HEK293 (cell line): ENCODE measurements around the gene RPL10.

Experiments used
- CTCF ChIA-PET: fragments of 350-600 bp; formaldehyde crosslinking; extraction: SDS; loops from one replicate; lab custom pipeline; 2021; ENCODE audit warnings: antibody characterized with exemption; lab: Yijun Ruan, JAX
- POLR2A ChIA-PET: fragments of 300-600 bp; formaldehyde crosslinking; extraction: SDS; loops from one replicate; lab custom pipeline; 2020; ENCODE audit warnings: antibody characterized with exemption, inconsistent platforms; lab: Yijun Ruan, JAX
- H3K27ac ChIP-seq: fragments of 200-500 bp; sonication (Bioruptor generic); 2 replicates; pipeline ENCODE4 v1.5.1; 2014; ENCODE audit warnings: low read depth, low read length, control low read depth, inconsistent platforms; ENCODE audit errors: extremely low read depth
- H3K36me3 ChIP-seq, 2 experiments: fragments of 200-500 bp in 1 of 2; sonication (Bioruptor generic) in 1 of 2; 1 replicate in 1 of 2; 2 replicates in 1 of 2; pipeline ENCODE4 v1.5.1; 2014 to 2017; ENCODE audit warnings: inconsistent platforms in 2 of 2, low read length in 2 of 2; ENCODE audit not compliant: control insufficient read depth in 2 of 2, insufficient read depth in 1 of 2
- H3K4me1 ChIP-seq: fragments of 200-500 bp; sonication (Bioruptor generic); 2 replicates; pipeline ENCODE4 v1.5.1; 2014; ENCODE audit warnings: mild to moderate bottlenecking, low read length, inconsistent platforms; ENCODE audit not compliant: control insufficient read depth, insufficient read depth
- H3K4me3 ChIP-seq: 2 replicates; pipeline ENCODE4 v1.5.1; 2011; ENCODE audit warnings: low read depth, mild to moderate bottlenecking, control low read depth, low read length, moderate library complexity
- H3K9me3 ChIP-seq: fragments of 200-500 bp; sonication (Bioruptor generic); 2 replicates; pipeline ENCODE4 v1.5.1; 2014; ENCODE audit warnings: low read depth, low read length, inconsistent platforms; ENCODE audit not compliant: control insufficient read depth, insufficient read depth
- BCL11B ChIP-seq: fragments of 450-650 bp; formaldehyde crosslinking; IDR thresholded peaks from 2 replicates; pipeline ENCODE4 v1.5.1; 2016; ENCODE audit warnings: low read depth, missing biosample characterization, missing genetic modification characterization
- SP3 ChIP-seq: fragments of 450-650 bp; formaldehyde crosslinking; IDR thresholded peaks from 2 replicates; pipeline ENCODE4 v1.5.1; 2016; ENCODE audit warnings: missing biosample characterization, missing genetic modification characterization
- ZBTB17 ChIP-seq: fragments of 450-650 bp; formaldehyde crosslinking; IDR thresholded peaks from 2 replicates; pipeline ENCODE4 v1.5.1; 2016; ENCODE audit warnings: missing biosample characterization, missing genetic modification characterization
- ZNF560 ChIP-seq: fragments of 450-650 bp; formaldehyde crosslinking; IDR thresholded peaks from 2 replicates; pipeline ENCODE4 v1.5.1; 2017; ENCODE audit warnings: missing biosample characterization, missing genetic modification characterization, borderline replicate concordance
- ZNF596 ChIP-seq: fragments of 450-650 bp; IDR thresholded peaks from 2 replicates; pipeline ENCODE4 v1.5.0; 2018; ENCODE audit warnings: missing biosample characterization, mild to moderate bottlenecking, missing genetic modification characterization, moderate library complexity
- ZNF600 ChIP-seq: fragments of 450-650 bp; formaldehyde crosslinking; IDR thresholded peaks from 2 replicates; pipeline ENCODE4 v1.5.1; 2016; ENCODE audit warnings: missing biosample characterization, missing genetic modification characterization
- ZNF677 ChIP-seq: fragments of 450-650 bp; IDR thresholded peaks from 2 replicates; pipeline ENCODE4 v1.5.0; 2018; ENCODE audit warnings: missing biosample characterization, mild to moderate bottlenecking, missing genetic modification characterization, moderate library complexity
- ZNF747 ChIP-seq: fragments of 450-650 bp; formaldehyde crosslinking; IDR thresholded peaks from 2 replicates; pipeline ENCODE4 v1.5.1; 2016; ENCODE audit warnings: missing biosample characterization, missing genetic modification characterization
- TF ChIP-seq, protein P1 (sequence below): fragments of 450-650 bp; formaldehyde crosslinking; IDR thresholded peaks from 2 replicates; pipeline ENCODE4 v1.5.1; 2017; ENCODE audit warnings: missing biosample characterization, missing genetic modification characterization
- TF ChIP-seq, protein P2 (sequence below): fragments of 450-650 bp; formaldehyde crosslinking; IDR thresholded peaks from 2 replicates; pipeline ENCODE4 v1.5.1; 2016; ENCODE audit warnings: missing biosample characterization, missing genetic modification characterization
- TF ChIP-seq, protein P3 (sequence below): fragments of 450-650 bp; formaldehyde crosslinking; IDR thresholded peaks from 2 replicates; pipeline ENCODE4 v1.5.1; 2016; ENCODE audit warnings: missing biosample characterization, missing genetic modification characterization
- TF ChIP-seq, protein P4 (sequence below): fragments of 450-650 bp; formaldehyde crosslinking; conservative IDR thresholded peaks from 2 replicates; pipeline ENCODE4 v1.5.1; 2016; ENCODE audit warnings: low read depth, missing biosample characterization, missing genetic modification characterization

Gene RPL10

DNA sequence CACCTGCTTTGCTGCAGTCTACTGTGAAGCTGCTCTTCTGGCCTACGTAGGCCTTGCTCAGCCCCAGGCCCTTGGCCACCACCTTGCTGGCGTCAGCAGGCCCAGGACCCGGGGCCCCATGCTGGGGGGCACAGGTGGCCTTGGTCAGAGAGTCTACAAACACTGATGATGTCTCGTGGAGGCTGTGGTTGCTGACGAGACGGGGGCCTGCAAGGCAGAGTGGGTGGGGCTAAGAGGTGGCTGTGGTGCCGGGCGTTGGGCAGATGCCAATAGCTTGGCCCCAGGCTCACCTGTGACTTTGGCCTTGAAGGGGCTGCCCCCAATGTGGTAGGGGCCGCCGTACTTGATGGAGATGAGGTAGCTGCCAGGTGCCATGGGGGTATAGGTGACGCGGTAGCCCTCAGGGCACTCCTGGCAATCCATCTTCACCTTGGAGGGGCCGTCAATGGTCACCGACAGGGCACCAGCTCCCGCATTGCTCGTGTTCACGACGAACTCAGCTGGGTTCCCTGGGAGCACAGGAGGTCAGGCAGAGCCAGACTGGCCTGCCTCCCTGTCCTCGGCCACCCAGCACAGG is 48.7 kb upstream of the RPL10 start:
- peaks cover 0 to 64% of the 10 kb centered on the region in 2 experiments; a peak in 1 of 3 replicates for H3K36me3 ChIP-seq
- H3K9me3 ChIP-seq, result no peaks in the 10 kb centered on the region
- TF ChIP-seq, protein P1, sequence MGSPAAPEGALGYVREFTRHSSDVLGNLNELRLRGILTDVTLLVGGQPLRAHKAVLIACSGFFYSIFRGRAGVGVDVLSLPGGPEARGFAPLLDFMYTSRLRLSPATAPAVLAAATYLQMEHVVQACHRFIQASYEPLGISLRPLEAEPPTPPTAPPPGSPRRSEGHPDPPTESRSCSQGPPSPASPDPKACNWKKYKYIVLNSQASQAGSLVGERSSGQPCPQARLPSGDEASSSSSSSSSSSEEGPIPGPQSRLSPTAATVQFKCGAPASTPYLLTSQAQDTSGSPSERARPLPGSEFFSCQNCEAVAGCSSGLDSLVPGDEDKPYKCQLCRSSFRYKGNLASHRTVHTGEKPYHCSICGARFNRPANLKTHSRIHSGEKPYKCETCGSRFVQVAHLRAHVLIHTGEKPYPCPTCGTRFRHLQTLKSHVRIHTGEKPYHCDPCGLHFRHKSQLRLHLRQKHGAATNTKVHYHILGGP (tag by site-specific recombination), result no peak
- TF ChIP-seq, protein P2, sequence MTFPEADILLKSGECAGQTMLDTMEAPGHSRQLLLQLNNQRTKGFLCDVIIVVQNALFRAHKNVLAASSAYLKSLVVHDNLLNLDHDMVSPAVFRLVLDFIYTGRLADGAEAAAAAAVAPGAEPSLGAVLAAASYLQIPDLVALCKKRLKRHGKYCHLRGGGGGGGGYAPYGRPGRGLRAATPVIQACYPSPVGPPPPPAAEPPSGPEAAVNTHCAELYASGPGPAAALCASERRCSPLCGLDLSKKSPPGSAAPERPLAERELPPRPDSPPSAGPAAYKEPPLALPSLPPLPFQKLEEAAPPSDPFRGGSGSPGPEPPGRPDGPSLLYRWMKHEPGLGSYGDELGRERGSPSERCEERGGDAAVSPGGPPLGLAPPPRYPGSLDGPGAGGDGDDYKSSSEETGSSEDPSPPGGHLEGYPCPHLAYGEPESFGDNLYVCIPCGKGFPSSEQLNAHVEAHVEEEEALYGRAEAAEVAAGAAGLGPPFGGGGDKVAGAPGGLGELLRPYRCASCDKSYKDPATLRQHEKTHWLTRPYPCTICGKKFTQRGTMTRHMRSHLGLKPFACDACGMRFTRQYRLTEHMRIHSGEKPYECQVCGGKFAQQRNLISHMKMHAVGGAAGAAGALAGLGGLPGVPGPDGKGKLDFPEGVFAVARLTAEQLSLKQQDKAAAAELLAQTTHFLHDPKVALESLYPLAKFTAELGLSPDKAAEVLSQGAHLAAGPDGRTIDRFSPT (tag by site-specific recombination), result peak; percentile 54; the same call in 1 of the 2 replicates
- POLR2A ChIA-PET, result interaction anchor here (0.9 to 2.4 kb wide), 7 partner anchors 8 to 34 kb away, joined by 3 to 12 read pairs (median 6); no protein-coding TSS in a partner anchor
- H3K27ac ChIP-seq, result no peak overlapping the region
- H3K4me1 ChIP-seq, result no peaks in the 10 kb centered on the region
- CTCF ChIA-PET, result interaction anchor here (0.8 kb wide), 1 partner anchor 24 kb away, joined by 3 read pairs; no protein-coding TSS in a partner anchor
- H3K4me3 ChIP-seq, result no peak overlapping the region

DNA sequence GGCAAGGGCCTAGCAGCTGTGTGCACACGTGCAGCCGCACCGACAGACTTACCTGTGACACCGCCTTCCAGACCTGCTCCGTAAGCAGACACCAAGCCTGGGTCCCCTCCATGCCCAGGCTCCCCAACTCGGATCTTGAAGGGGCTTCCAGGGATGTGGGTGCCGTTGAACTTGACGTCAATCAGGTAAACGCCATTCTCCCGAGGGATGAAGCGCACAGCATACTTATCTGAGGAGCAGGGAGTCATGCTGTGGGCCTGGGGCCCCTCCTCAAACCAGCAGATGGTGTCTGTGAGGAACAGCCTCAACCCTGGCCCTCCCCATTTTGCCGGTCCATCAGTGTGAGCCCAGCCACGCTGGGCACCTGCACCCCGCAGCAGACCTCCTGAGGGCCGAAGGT is 48.2 kb upstream of the RPL10 start:
- Histone ChIP-seq H3K4me1 (no peaks in the 10 kb centered on the region), H3K27ac (no peak overlapping the region), H3K9me3 (no peaks in the 10 kb centered on the region), H3K36me3 (peaks cover 0 to 70% of the 10 kb centered on the region in 2 experiments; a peak in 1 of 3 replicates), H3K4me3 (no peak overlapping the region)
- CTCF ChIA-PET, result interaction anchor here (0.8 kb wide), 1 partner anchor 23 kb away, joined by 3 read pairs; no protein-coding TSS in a partner anchor
- POLR2A ChIA-PET, result interaction anchor here (1.1 to 1.6 kb wide), 4 partner anchors 8 to 34 kb away, joined by 3 to 12 read pairs (median 4); no protein-coding TSS in a partner anchor
- TF ChIP-seq ZNF600 (tag by site-specific recombination), result peak; percentile 21; the same call in 1 of the 2 replicates
- no peak for TF ChIP-seq ZNF677 (tag by site-specific recombination)

DNA sequence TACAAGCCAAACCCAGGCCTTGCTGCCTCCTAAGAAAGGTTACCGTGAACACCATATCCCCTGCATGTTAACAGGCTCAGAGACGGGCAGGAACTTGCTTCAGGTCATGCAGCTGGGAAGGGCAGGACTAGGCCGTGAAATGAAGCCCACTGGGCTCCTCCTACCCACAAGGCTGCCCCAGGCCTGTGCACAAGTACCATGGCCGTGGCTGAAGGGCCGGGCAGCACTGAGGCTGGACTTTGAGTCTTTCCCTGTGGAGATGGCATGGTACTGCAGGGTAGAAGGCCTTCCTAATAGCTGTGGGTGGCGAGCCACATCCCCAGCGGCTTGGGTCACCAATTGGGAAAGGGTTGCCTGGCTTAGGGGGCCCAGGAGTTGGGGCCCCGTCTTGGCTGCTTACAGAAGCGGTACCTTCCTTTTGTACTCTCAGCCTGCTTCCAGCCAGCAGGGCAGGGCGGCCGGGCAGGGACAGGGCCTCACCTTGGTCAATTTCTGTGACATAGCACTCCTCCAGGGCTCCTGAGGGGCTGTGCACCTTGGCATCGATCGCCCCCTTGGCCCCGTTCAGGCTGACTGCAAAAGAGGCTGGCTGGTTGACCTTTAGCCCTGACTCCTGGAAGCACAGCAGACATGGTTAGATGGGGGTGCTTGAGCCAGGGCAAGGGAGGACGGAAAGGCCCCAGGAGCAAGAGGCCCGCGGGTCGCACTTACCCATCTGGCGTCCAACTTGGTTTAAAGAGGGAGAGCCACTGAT is 47.6 kb upstream of the RPL10 start:
- TF ChIP-seq ZNF560 (tag by site-specific recombination) (no peak), BCL11B (no peak), SP3 (tag by site-specific recombination) (no peak), ZNF747 (tag by site-specific recombination) (no peak), ZBTB17 (tag by site-specific recombination) (no peak), ZNF596 (no peak)
- TF ChIP-seq, protein P3, sequence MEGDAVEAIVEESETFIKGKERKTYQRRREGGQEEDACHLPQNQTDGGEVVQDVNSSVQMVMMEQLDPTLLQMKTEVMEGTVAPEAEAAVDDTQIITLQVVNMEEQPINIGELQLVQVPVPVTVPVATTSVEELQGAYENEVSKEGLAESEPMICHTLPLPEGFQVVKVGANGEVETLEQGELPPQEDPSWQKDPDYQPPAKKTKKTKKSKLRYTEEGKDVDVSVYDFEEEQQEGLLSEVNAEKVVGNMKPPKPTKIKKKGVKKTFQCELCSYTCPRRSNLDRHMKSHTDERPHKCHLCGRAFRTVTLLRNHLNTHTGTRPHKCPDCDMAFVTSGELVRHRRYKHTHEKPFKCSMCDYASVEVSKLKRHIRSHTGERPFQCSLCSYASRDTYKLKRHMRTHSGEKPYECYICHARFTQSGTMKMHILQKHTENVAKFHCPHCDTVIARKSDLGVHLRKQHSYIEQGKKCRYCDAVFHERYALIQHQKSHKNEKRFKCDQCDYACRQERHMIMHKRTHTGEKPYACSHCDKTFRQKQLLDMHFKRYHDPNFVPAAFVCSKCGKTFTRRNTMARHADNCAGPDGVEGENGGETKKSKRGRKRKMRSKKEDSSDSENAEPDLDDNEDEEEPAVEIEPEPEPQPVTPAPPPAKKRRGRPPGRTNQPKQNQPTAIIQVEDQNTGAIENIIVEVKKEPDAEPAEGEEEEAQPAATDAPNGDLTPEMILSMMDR, result no peak
- TF ChIP-seq, protein P4, sequence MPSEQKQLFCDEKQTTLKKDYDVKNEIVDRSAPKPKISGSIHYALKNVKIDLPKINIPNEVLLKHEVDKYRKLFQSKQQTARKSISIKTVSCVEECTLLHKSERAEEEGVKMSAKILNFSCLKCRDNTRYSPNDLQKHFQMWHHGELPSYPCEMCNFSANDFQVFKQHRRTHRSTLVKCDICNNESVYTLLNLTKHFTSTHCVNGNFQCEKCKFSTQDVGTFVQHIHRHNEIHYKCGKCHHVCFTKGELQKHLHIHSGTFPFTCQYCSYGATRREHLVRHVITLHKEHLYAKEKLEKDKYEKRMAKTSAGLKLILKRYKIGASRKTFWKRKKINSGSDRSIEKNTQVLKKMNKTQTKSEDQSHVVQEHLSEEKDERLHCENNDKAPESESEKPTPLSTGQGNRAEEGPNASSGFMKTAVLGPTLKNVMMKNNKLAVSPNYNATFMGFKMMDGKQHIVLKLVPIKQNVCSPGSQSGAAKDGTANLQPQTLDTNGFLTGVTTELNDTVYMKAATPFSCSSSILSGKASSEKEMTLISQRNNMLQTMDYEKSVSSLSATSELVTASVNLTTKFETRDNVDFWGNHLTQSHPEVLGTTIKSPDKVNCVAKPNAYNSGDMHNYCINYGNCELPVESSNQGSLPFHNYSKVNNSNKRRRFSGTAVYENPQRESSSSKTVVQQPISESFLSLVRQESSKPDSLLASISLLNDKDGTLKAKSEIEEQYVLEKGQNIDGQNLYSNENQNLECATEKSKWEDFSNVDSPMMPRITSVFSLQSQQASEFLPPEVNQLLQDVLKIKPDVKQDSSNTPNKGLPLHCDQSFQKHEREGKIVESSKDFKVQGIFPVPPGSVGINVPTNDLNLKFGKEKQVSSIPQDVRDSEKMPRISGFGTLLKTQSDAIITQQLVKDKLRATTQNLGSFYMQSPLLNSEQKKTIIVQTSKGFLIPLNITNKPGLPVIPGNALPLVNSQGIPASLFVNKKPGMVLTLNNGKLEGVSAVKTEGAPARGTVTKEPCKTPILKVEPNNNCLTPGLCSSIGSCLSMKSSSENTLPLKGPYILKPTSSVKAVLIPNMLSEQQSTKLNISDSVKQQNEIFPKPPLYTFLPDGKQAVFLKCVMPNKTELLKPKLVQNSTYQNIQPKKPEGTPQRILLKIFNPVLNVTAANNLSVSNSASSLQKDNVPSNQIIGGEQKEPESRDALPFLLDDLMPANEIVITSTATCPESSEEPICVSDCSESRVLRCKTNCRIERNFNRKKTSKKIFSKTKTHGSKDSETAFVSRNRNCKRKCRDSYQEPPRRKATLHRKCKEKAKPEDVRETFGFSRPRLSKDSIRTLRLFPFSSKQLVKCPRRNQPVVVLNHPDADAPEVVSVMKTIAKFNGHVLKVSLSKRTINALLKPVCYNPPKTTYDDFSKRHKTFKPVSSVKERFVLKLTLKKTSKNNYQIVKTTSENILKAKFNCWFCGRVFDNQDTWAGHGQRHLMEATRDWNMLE (tag by site-specific recombination), result no peak
- TF ChIP-seq, all 188 proteins: peak for 0
- CTCF ChIA-PET, result no interaction called here
- Histone ChIP-seq H3K9me3 (no peaks in the 10 kb centered on the region), H3K4me3 (no peak overlapping the region), H3K4me1 (no peaks in the 10 kb centered on the region), H3K27ac (no peak overlapping the region), H3K36me3 (peaks cover 0 to 76% of the 10 kb centered on the region in 2 experiments; a peak in 1 of 3 replicates)
- POLR2A ChIA-PET, result interaction anchor here (1.2 kb wide), 1 partner anchor 12 kb away, joined by 3 read pairs; no protein-coding TSS in a partner anchor
